Thyroid gland (tissue), 4 donors: ENCODE data around the gene DUSP11.

Experiments used
- CTCF ChIP-seq, 6 experiments: fragments of 200-600 bp in 3 of 6; fragments of 450-650 bp in 3 of 6; sonication (generic) in 3 of 6; IDR thresholded peaks; one replicate each; pipeline ENCODE4 v1.5.1; 2016 to 2019; ENCODE audit warnings: antibody characterized with exemption in 6 of 6, mild to moderate bottlenecking in 2 of 6, inconsistent platforms in 1 of 6, moderate library complexity in 1 of 6
- POLR2A ChIP-seq, 2 donors: fragments of 450-650 bp; IDR thresholded peaks; one replicate each; pipeline ENCODE4 v1.6.1; 2017; ENCODE audit warnings: antibody characterized with exemption in 2 of 2, mild to moderate bottlenecking in 2 of 2, moderate library complexity in 1 of 2

GRCh38 chr2:73770725-73771124 is 9.2 kb downstream of the DUSP11 start:
- TF ChIP-seq CTCF (IDR thresholded peaks at IDR 0.05) (no peak), POLR2A (IDR thresholded peaks at IDR 0.05) (no peak)
